ENCODE data around the gene LHFPL6. TPM values are rescaled to one million over a fixed set of nuclear protein-coding genes. Genes with fewer than 3 reads are reported as not detected.

Gene LHFPL6
- total RNA-seq, 4 donors from 2014 or later = 1.8 to 14.2 (median 9.0) TPM

DNA sequence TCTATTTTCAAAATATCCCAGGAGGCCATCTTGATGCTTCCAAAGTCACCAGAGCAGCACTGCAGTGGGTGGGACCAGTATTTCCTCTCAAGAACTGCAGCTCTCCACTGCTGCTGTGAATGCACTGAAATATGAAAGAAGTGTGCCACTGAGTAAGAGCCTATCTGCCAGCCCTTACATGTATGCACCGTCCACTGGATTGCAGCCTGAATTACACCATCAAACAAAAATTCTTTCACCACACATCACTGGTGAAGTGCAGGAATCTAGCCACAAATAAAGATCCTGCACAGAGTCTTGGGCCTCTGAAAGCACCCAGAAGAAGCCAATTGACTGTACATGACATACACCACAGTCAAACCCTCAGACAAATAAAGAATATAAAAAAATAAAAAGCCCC lies 249.0 kb downstream of the LHFPL6 start:
- no peak for DNase-seq
- Histone ChIP-seq H3K4me1 (no peaks in the 10 kb centered on the region), H3K27me3 (no peaks in the 10 kb centered on the region), H3K4me3 (no peak overlapping the region), H3K9me3 (no peaks in the 10 kb centered on the region), H3K36me3 (no peaks in the 10 kb centered on the region), H3K27ac (no peak overlapping the region)
- TF ChIP-seq, protein P1, sequence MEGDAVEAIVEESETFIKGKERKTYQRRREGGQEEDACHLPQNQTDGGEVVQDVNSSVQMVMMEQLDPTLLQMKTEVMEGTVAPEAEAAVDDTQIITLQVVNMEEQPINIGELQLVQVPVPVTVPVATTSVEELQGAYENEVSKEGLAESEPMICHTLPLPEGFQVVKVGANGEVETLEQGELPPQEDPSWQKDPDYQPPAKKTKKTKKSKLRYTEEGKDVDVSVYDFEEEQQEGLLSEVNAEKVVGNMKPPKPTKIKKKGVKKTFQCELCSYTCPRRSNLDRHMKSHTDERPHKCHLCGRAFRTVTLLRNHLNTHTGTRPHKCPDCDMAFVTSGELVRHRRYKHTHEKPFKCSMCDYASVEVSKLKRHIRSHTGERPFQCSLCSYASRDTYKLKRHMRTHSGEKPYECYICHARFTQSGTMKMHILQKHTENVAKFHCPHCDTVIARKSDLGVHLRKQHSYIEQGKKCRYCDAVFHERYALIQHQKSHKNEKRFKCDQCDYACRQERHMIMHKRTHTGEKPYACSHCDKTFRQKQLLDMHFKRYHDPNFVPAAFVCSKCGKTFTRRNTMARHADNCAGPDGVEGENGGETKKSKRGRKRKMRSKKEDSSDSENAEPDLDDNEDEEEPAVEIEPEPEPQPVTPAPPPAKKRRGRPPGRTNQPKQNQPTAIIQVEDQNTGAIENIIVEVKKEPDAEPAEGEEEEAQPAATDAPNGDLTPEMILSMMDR (IDR thresholded peaks at IDR 0.05) = no peak
- TF ChIP-seq POLR2A (IDR thresholded peaks at IDR 0.05) = no peak

DNA sequence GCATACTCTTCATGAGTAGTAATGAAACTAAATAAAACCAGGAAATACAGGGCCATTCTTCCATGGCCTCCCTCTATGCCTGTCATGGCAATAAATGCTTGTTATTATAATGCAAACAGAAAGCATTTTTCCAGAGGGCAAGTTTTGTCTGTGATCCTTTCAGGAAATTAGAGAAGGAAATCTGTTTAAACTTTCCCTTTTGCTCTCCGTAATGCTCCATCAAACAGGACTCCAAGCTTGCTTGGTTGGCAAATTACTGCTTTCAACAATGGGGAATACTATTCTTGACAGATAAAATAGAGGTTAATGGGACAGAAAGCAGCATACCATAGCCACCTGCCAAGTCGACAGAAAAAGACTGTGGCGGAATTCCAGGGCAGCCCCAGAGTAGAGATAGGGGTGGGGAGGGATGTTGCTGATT lies 252.5 kb downstream of the LHFPL6 start:
- Histone ChIP-seq H3K27me3 (no peaks in the 10 kb centered on the region), H3K27ac (no peak overlapping the region), H3K36me3 (no peaks in the 10 kb centered on the region), H3K4me3 (no peak overlapping the region), H3K4me1 (no peaks in the 10 kb centered on the region), H3K9me3 (no peaks in the 10 kb centered on the region)
- TF ChIP-seq, protein P1 (IDR thresholded peaks at IDR 0.05) = no peak
- TF ChIP-seq POLR2A (IDR thresholded peaks at IDR 0.05) = no peak
- DNase-seq = no peak

DNA sequence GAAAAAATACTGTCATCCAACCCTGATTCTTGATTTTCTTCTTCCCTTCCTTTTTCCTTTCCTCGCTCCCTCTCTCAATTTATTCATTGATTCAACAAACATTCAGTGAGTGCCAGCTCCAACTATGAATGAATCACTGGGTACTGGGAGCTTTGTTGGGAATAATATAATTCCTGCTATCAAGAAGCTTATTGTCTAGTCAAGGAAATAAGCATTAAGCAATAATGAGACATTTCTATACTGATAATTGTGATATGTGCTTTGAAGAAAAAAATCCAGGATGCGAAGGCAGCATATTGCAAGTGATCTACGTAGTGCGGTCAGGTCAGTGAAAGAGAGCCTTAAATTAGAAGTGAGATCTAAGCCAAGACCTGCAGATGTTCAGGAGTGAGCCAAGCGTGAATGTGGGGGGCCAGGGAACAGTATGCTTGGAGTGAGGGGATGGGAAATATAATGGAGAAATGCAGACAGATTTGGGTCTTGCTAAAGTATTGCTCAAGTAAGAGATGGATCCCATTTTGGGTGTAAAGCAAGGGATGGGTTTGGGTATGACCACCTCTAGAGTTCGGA lies 253.5 kb downstream of the LHFPL6 start:
- no peaks in the 10 kb centered on the region for H3K36me3 ChIP-seq
- H3K9me3 ChIP-seq = no peaks in the 10 kb centered on the region
- no peak overlapping the region for H3K4me3 ChIP-seq
- H3K4me1 ChIP-seq = no peaks in the 10 kb centered on the region
- no peaks in the 10 kb centered on the region for H3K27me3 ChIP-seq
- no peak overlapping the region for H3K27ac ChIP-seq
- TF ChIP-seq, protein P1 (IDR thresholded peaks at IDR 0.05) = no peak
- no peak for TF ChIP-seq POLR2A (IDR thresholded peaks at IDR 0.05)
- no peak for DNase-seq

DNA sequence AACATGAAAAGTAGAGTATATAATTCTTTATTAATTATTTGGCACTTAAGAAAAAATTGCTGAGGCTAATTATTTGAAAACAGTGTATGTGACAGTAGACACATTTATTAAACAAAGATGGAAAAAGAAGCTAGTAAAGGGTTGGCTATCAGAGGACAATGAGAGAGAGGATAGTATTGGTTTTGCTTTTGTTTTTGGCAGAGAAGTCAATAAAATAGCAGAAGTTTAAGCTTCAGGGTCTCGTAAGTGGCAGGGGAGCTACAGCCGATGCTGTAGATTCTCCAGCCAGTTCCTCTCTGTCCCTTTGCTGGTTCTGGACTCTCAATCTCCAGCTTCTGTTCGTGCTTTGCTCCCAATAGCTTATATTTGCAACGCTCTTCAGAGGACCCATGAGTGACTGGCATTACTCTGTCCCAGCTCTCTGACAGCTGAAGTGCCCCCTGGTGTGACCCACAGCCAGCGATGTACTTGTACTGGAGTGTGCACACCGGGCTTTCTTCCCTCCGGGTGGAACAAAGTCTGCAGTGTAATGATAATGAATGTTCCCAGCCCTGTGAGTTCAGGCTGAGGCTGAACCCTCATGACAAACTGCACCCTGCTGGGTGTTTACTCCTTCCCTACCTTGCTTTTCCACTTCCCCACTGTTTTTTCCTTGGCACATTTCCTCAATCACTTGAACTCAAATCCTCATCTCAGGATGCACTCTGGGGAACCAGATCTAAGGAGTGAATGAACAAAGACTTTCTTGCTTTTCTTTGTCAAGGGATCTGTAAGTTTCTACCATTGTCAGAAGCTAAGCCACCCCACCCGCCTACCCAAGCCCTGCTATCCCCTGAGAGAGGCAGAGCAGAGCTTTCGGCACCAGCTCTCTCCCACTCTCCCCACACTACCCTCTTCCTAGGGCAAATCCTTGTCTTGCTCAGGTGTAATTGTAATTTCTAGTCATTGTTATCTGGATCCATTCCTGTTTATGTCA lies 254.8 kb downstream of the LHFPL6 start:
- Histone ChIP-seq H3K4me1 (no peaks in the 10 kb centered on the region), H3K36me3 (no peaks in the 10 kb centered on the region), H3K27ac (no peak overlapping the region), H3K9me3 (no peaks in the 10 kb centered on the region), H3K4me3 (no peak overlapping the region), H3K27me3 (no peaks in the 10 kb centered on the region)
- DNase-seq = no peak
- TF ChIP-seq, protein P1 (IDR thresholded peaks at IDR 0.05) = no peak

DNA sequence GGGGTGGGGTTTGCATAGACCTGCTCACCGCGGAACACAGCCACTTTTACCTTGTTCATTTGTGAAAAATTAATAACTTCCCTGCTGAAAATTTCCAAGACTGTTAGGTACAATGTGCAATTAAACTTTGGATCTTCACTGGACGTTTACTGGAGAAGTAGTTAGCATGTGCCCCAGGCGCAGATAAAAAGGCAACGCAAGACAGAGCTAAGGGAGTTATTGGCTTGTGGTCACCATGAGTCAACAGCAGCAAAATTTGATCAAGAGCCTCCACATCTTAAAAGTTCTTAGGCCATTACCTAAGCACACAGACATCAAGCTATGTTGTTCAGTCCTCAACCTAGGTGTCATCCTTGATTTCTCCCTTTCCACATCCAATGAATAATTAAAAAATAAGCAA lies 257.0 kb downstream of the LHFPL6 start:
- no peaks in the 10 kb centered on the region for H3K9me3 ChIP-seq
- no peaks in the 10 kb centered on the region for H3K27me3 ChIP-seq
- H3K36me3 ChIP-seq = no peaks in the 10 kb centered on the region
- TF ChIP-seq POLR2A (IDR thresholded peaks at IDR 0.05) = no peak
- TF ChIP-seq, protein P1 (IDR thresholded peaks at IDR 0.05) = no peak
- no peak overlapping the region for H3K4me3 ChIP-seq
- H3K4me1 ChIP-seq = no peaks in the 10 kb centered on the region
- no peak for DNase-seq
- H3K27ac ChIP-seq = no peak overlapping the region

Data from Peyer's patch (tissue), 4 donors.